Measurements from ENCODE around the gene CLEC1A. TPM values are rescaled to one million over a fixed set of nuclear protein-coding genes. Genes with fewer than 3 reads are reported as not detected.

Gene CLEC1A
- total RNA-seq, result 2.2 TPM
- long read RNA-seq, result 0 reads

GRCh38 chr12:10098791-10099190, at the start of gene CLEC1A:
Gene CLEC1A, minus strand, starts transcription at chr12:10098985. Its CDS starts 63 bp downstream, at chr12:10098922.
- DNase-seq (ENCODE audit: low spot score), result no peak
- intact Hi-C loops (cut with DNase I), result no loop called here

- DNase-seq (ENCODE audit: low spot score), result no peak
- intact Hi-C loops (cut with DNase I), result no loop called here
Measured at GRCh38 chr12:10147714-10148403, 49.1 kb upstream of the CLEC1A start.

- DNase-seq (ENCODE audit: low spot score), result no peak
- intact Hi-C loops (cut with DNase I), result loop anchor here (5.0 kb wide), 1 partner anchor 111 kb away; the partner anchor contains the start of gene CLEC9A
Measured at GRCh38 chr12:10142976-10143589, 44.3 kb upstream of the CLEC1A start.

GRCh38 chr12:10140001-10140400, 41.2 kb upstream of the CLEC1A start:
- no peak for DNase-seq (ENCODE audit: low spot score)
- intact Hi-C loops (cut with DNase I), result loop anchor here (5.0 kb wide), 1 partner anchor 108 kb away; the partner anchor contains the start of gene CLEC9A

- intact Hi-C loops (cut with DNase I), result no loop called here
- no peak for DNase-seq (ENCODE audit: low spot score)
Measured at GRCh38 chr12:10136637-10137205, 37.9 kb upstream of the CLEC1A start.

GRCh38 chr12:10135126-10135525, 36.3 kb upstream of the CLEC1A start:
- intact Hi-C loops (cut with DNase I), result no loop called here
- DNase-seq (ENCODE audit: low spot score), result no peak

GRCh38 chr12:10132850-10133370, 34.1 kb upstream of the CLEC1A start:
- DNase-seq (ENCODE audit: low spot score), result no peak
- intact Hi-C loops (cut with DNase I), result no loop called here

GRCh38 chr12:10131111-10131690, 32.4 kb upstream of the CLEC1A start:
- intact Hi-C loops (cut with DNase I), result no loop called here
- no peak for DNase-seq (ENCODE audit: low spot score)

- intact Hi-C loops (cut with DNase I), result no loop called here
- no peak for DNase-seq (ENCODE audit: low spot score)
Measured at GRCh38 chr12:10130042-10130441, 31.3 kb upstream of the CLEC1A start, which contains the start of gene CLEC7A. Gene CLEC7A, minus strand, starts transcription at chr12:10130199. Its CDS starts 117 bp downstream, at chr12:10130082.

- DNase-seq (ENCODE audit: low spot score), result no peak
- intact Hi-C loops (cut with DNase I), result no loop called here
Measured at GRCh38 chr12:10128687-10129086, 29.9 kb upstream of the CLEC1A start.

GRCh38 chr12:10126413-10126812, 27.6 kb upstream of the CLEC1A start:
- no peak for DNase-seq (ENCODE audit: low spot score)
- intact Hi-C loops (cut with DNase I), result no loop called here

GRCh38 chr12:10122689-10123088, 23.9 kb upstream of the CLEC1A start:
- no peak for DNase-seq (ENCODE audit: low spot score)
- intact Hi-C loops (cut with DNase I), result no loop called here

GRCh38 chr12:10121278-10121677, 22.5 kb upstream of the CLEC1A start:
- intact Hi-C loops (cut with DNase I), result no loop called here
- no peak for DNase-seq (ENCODE audit: low spot score)

- intact Hi-C loops (cut with DNase I), result no loop called here
- no peak for DNase-seq (ENCODE audit: low spot score)
Measured at GRCh38 chr12:10119066-10119465, 20.3 kb upstream of the CLEC1A start.

GRCh38 chr12:10115890-10116289, 17.1 kb upstream of the CLEC1A start:
- no peak for DNase-seq (ENCODE audit: low spot score)
- intact Hi-C loops (cut with DNase I), result no loop called here

GRCh38 chr12:10115311-10115710, 16.5 kb upstream of the CLEC1A start:
- intact Hi-C loops (cut with DNase I), result no loop called here
- no peak for DNase-seq (ENCODE audit: low spot score)

GRCh38 chr12:10113920-10114319, 15.1 kb upstream of the CLEC1A start:
- intact Hi-C loops (cut with DNase I), result no loop called here

GRCh38 chr12:10113075-10113474, 14.3 kb upstream of the CLEC1A start:
- intact Hi-C loops (cut with DNase I), result no loop called here

More at GRCh38 chr12:10113920-10114319, 15.1 kb upstream of the CLEC1A start:
- DNase-seq (ENCODE audit: low spot score), result no peak

GRCh38 chr12:10111451-10111850, 12.7 kb upstream of the CLEC1A start:
- DNase-seq (ENCODE audit: low spot score), result no peak
- intact Hi-C loops (cut with DNase I), result no loop called here

More at GRCh38 chr12:10113075-10113474, 14.3 kb upstream of the CLEC1A start:
- DNase-seq (ENCODE audit: low spot score), result no peak

GRCh38 chr12:10110256-10110844, 11.6 kb upstream of the CLEC1A start:
- intact Hi-C loops (cut with DNase I), result no loop called here
- no peak for DNase-seq (ENCODE audit: low spot score)
